ENCODE data around the gene PPP1R37. TPM values are rescaled to one million over a fixed set of nuclear protein-coding genes. Genes with fewer than 3 reads are reported as not detected.

PPP1R37 gene
- total and polyA plus RNA-seq, 2 of the 13 experiments (the other 11 are each of a cell fraction or from before 2014, with no cell fraction given): 9.0 to 14.3 TPM

DNA sequence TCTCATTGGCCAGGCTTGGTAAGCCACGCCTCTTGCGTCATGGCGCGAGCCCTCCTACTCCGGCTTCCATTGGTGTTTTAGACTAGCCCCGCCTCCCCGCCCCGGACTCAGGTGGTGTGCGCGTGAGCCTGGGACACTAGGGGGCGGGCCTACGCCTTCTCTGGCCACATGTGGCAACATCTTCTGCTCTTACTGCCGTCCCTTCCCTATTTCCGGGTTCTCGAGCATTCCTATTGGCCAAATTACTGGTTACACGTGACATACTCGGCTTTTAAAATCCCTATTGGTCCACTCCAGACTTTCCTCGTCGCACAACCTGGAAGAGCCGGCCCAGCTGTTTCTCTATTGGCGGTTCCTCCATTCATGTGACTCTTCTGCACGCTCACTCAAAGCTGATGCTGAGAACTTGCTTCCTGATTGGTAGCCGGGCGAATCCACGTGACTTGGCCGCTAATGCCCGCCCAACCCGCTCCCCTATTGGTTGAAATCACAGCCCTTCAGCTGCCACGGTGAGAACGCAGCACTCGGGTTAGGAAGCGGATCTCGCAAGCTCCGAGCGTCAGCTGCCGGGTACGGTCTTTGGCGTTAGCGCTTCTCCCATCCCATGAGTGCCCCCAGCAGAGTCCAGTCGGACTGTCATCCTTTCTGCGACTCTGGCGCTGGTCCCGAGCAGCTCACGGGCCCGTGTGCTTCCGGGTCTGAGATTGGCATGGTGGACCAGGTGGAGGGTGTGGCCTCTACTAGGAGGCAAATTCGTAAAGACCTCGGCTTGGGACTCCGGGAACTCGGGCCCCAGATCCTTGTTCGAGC, 85.5 kb downstream of the PPP1R37 start, which contains the start of gene BLOC1S3 (continued):
- TF ChIP-seq, protein P1, sequence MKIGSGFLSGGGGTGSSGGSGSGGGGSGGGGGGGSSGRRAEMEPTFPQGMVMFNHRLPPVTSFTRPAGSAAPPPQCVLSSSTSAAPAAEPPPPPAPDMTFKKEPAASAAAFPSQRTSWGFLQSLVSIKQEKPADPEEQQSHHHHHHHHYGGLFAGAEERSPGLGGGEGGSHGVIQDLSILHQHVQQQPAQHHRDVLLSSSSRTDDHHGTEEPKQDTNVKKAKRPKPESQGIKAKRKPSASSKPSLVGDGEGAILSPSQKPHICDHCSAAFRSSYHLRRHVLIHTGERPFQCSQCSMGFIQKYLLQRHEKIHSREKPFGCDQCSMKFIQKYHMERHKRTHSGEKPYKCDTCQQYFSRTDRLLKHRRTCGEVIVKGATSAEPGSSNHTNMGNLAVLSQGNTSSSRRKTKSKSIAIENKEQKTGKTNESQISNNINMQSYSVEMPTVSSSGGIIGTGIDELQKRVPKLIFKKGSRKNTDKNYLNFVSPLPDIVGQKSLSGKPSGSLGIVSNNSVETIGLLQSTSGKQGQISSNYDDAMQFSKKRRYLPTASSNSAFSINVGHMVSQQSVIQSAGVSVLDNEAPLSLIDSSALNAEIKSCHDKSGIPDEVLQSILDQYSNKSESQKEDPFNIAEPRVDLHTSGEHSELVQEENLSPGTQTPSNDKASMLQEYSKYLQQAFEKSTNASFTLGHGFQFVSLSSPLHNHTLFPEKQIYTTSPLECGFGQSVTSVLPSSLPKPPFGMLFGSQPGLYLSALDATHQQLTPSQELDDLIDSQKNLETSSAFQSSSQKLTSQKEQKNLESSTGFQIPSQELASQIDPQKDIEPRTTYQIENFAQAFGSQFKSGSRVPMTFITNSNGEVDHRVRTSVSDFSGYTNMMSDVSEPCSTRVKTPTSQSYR (CRISPR knock-in tag; IDR thresholded peaks at IDR 0.05; ENCODE audit: borderline replicate concordance): no peak
- peak; percentile 47 for TF ChIP-seq YY1 (IDR thresholded peaks at IDR 0.05; ENCODE audit: insufficient read depth, insufficient replicate concordance, low read depth, low read length)
- peak in 1 of 2 experiments; percentile 77; a peak in 2 of 4 replicates for TF ChIP-seq KLF16 (CRISPR knock-in tag; IDR thresholded peaks at IDR 0.05)
- TF ChIP-seq CBX5 (CRISPR knock-in tag; IDR thresholded peaks at IDR 0.05; ENCODE audit: borderline replicate concordance): no peak
- TF ChIP-seq, protein P2, sequence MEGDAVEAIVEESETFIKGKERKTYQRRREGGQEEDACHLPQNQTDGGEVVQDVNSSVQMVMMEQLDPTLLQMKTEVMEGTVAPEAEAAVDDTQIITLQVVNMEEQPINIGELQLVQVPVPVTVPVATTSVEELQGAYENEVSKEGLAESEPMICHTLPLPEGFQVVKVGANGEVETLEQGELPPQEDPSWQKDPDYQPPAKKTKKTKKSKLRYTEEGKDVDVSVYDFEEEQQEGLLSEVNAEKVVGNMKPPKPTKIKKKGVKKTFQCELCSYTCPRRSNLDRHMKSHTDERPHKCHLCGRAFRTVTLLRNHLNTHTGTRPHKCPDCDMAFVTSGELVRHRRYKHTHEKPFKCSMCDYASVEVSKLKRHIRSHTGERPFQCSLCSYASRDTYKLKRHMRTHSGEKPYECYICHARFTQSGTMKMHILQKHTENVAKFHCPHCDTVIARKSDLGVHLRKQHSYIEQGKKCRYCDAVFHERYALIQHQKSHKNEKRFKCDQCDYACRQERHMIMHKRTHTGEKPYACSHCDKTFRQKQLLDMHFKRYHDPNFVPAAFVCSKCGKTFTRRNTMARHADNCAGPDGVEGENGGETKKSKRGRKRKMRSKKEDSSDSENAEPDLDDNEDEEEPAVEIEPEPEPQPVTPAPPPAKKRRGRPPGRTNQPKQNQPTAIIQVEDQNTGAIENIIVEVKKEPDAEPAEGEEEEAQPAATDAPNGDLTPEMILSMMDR (CRISPR knock-in tag; IDR thresholded peaks at IDR 0.05): peak; percentile 82
- TF ChIP-seq, protein P3, sequence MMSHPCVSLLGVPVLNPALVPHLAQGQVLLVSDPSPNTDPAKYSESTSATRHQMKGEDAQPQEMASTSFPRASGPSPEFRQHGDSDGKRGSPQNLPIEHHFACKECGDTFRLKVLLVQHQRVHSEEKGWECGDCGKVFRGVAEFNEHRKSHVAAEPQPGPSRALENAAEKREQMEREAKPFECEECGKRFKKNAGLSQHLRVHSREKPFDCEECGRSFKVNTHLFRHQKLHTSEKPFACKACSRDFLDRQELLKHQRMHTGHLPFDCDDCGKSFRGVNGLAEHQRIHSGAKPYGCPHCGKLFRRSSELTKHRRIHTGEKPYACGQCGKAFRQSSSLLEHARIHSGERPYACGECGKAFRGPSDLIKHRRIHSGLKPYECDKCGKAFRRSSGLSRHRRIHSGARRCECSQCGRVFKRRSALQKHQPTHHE (CRISPR knock-in tag; IDR thresholded peaks at IDR 0.05; ENCODE audit: borderline replicate concordance): 0 out of 2 replicates have a peak, but pooled peaks have one; percentile 53
- TF ChIP-seq, protein P4, sequence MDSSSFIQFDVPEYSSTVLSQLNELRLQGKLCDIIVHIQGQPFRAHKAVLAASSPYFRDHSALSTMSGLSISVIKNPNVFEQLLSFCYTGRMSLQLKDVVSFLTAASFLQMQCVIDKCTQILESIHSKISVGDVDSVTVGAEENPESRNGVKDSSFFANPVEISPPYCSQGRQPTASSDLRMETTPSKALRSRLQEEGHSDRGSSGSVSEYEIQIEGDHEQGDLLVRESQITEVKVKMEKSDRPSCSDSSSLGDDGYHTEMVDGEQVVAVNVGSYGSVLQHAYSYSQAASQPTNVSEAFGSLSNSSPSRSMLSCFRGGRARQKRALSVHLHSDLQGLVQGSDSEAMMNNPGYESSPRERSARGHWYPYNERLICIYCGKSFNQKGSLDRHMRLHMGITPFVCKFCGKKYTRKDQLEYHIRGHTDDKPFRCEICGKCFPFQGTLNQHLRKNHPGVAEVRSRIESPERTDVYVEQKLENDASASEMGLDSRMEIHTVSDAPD (CRISPR knock-in tag; IDR thresholded peaks at IDR 0.05): no peak
- TF ChIP-seq ASH2L (IDR thresholded peaks at IDR 0.05; ENCODE audit: insufficient read length, low read depth, low read length): peak; percentile 27
- peak; percentile 89 for TF ChIP-seq SP2 (CRISPR knock-in tag; IDR thresholded peaks at IDR 0.05)
- TF ChIP-seq ZNF788 (CRISPR knock-in tag; IDR thresholded peaks at IDR 0.05; ENCODE audit: borderline replicate concordance): 0 out of 2 replicates have a peak, but pooled peaks have one; percentile 9
- peak; percentile 60; the same call in 1 of the 2 replicates for TF ChIP-seq DR1 (CRISPR knock-in tag; IDR thresholded peaks at IDR 0.05)
- TF ChIP-seq TBL1XR1 (IDR thresholded peaks at IDR 0.05; ENCODE audit: borderline replicate concordance, low read length, partially characterized antibody): no peak
- peak; percentile 33; the same call in 1 of the 2 replicates for TF ChIP-seq SALL2 (CRISPR knock-in tag; IDR thresholded peaks at IDR 0.05)
- TF ChIP-seq HCFC1 (IDR thresholded peaks at IDR 0.05; ENCODE audit: low read depth, low read length): peak; percentile 20; the same call in 1 of the 2 replicates
- TF ChIP-seq, protein P5, sequence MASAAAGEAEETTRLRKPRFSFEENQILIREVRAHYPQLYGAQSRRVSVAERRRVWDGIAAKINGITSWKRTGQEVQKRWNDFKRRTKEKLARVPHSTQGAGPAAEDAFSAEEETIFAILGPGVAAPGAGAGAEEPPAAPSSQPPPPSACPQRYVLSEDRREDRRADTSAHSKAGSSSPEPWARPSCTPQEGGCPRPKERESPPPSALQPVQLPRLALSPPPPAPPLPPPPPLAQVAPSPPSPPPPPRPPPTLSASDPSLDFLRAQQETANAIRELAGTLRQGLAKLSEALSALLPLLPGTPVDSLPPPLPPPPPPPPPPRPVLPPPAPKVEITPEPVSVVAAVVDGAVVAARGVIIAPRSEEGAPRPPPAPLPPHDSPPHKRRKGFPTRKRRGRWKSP (CRISPR knock-in tag; IDR thresholded peaks at IDR 0.05): peak; percentile 29
- TF ChIP-seq, protein P6, sequence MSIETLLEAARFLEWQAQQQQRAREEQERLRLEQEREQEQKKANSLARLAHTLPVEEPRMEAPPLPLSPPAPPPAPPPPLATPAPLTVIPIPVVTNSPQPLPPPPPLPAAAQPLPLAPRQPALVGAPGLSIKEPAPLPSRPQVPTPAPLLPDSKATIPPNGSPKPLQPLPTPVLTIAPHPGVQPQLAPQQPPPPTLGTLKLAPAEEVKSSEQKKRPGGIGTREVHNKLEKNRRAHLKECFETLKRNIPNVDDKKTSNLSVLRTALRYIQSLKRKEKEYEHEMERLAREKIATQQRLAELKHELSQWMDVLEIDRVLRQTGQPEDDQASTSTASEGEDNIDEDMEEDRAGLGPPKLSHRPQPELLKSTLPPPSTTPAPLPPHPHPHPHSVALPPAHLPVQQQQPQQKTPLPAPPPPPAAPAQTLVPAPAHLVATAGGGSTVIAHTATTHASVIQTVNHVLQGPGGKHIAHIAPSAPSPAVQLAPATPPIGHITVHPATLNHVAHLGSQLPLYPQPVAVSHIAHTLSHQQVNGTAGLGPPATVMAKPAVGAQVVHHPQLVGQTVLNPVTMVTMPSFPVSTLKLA (IDR thresholded peaks at IDR 0.05): peak; percentile 96
- TF ChIP-seq MYC (CRISPR knock-in tag; IDR thresholded peaks at IDR 0.05; ENCODE audit: borderline replicate concordance): peak; percentile 93

Measured in HepG2 (cell line).